Measurements from ENCODE around the gene CHD2. TPM values are rescaled to one million over a fixed set of nuclear protein-coding genes. Genes with fewer than 3 reads are reported as not detected.

Gene CHD2
- total and polyA plus RNA-seq, 4 donors: 39.4 to 547 (median 76.3) TPM

GRCh38 chr15:93018574-93018973 is 118.5 kb downstream of the CHD2 start:
- H3K27ac ChIP-seq (ENCODE audit: low read depth in 1 of 2, low read length in 1 of 2): no peak overlapping the region
- H3K9me3 ChIP-seq (ENCODE audit: control insufficient read depth in 4 of 4, insufficient read depth in 3 of 4, low read length in 3 of 4): no peaks in the 10 kb centered on the region
- no peak overlapping the region for H3K4me3 ChIP-seq
- TF ChIP-seq, protein P1, sequence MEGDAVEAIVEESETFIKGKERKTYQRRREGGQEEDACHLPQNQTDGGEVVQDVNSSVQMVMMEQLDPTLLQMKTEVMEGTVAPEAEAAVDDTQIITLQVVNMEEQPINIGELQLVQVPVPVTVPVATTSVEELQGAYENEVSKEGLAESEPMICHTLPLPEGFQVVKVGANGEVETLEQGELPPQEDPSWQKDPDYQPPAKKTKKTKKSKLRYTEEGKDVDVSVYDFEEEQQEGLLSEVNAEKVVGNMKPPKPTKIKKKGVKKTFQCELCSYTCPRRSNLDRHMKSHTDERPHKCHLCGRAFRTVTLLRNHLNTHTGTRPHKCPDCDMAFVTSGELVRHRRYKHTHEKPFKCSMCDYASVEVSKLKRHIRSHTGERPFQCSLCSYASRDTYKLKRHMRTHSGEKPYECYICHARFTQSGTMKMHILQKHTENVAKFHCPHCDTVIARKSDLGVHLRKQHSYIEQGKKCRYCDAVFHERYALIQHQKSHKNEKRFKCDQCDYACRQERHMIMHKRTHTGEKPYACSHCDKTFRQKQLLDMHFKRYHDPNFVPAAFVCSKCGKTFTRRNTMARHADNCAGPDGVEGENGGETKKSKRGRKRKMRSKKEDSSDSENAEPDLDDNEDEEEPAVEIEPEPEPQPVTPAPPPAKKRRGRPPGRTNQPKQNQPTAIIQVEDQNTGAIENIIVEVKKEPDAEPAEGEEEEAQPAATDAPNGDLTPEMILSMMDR (IDR thresholded peaks at IDR 0.05; ENCODE audit: control extremely low read depth, extremely low read depth): no peak
- ATAC-seq (ENCODE audit: insufficient read depth, low FRiP score) (no peak), DNase-seq (peak in 1 of 3 donors; percentile 10)
- H3K36me3 ChIP-seq (ENCODE audit: control insufficient read depth in 4 of 4, insufficient read depth in 4 of 4, low read length in 4 of 4): peaks cover 52 to 88% (median 65%) of the 10 kb centered on the region in 4 donors
- WGBS, 2 donors: 87 to 91% methylated on average over 4 of the region's 4 CpGs
- H3K27me3 ChIP-seq (ENCODE audit: control insufficient read depth in 3 of 3, insufficient read depth in 3 of 3, low read length in 2 of 3): no peaks in the 10 kb centered on the region
- no peaks in the 10 kb centered on the region for H3K4me1 ChIP-seq (ENCODE audit: control insufficient read depth in 5 of 5, insufficient read depth in 5 of 5, low read length in 5 of 5)
- no peak overlapping the region for H3K9ac ChIP-seq (ENCODE audit: insufficient read depth in 1 of 2, low read length in 2 of 2)

DNA sequence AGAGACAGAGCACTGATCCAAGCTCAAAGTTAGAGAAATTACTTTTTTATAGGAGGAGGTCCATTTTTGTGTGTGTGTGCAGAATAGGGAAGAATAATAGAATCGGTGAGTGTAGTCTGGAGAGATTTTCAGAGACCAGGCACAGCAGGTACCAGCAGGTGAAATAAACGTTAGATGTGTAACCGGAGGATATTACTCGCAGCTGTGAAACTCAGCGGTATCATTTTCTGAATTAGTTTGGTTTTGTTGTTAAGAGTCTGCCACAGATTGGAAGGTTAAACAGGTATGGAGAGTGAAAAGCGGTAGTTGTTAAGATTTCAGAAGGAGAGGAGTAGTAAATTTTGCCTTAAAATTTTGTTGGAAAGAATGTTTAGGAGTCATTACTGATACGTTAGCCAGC is 119.0 kb downstream of the CHD2 start:
- 93 to 96% methylated on average over 7 of the region's 7 CpGs for WGBS, 2 donors
- ATAC-seq (ENCODE audit: insufficient read depth, low FRiP score): no peak
- H3K4me3 ChIP-seq: no peak overlapping the region
- no peak for DNase-seq
- TF ChIP-seq, protein P1 (IDR thresholded peaks at IDR 0.05; ENCODE audit: control extremely low read depth, extremely low read depth): no peak
- H3K36me3 ChIP-seq (ENCODE audit: control insufficient read depth in 4 of 4, insufficient read depth in 4 of 4, low read length in 4 of 4): peaks cover 50 to 92% (median 64%) of the 10 kb centered on the region in 4 donors
- no peak overlapping the region for H3K9ac ChIP-seq (ENCODE audit: insufficient read depth in 1 of 2, low read length in 2 of 2)
- no peaks in the 10 kb centered on the region for H3K4me1 ChIP-seq (ENCODE audit: control insufficient read depth in 5 of 5, insufficient read depth in 5 of 5, low read length in 5 of 5)
- H3K27ac ChIP-seq (ENCODE audit: low read depth in 1 of 2, low read length in 1 of 2): no peak overlapping the region
- no peaks in the 10 kb centered on the region for H3K9me3 ChIP-seq (ENCODE audit: control insufficient read depth in 4 of 4, insufficient read depth in 3 of 4, low read length in 3 of 4)
- H3K27me3 ChIP-seq (ENCODE audit: control insufficient read depth in 3 of 3, insufficient read depth in 3 of 3, low read length in 2 of 3): no peaks in the 10 kb centered on the region

GRCh38 chr15:93019971-93020370 is 119.8 kb downstream of the CHD2 start:
- peaks cover 51 to 92% (median 65%) of the 10 kb centered on the region in 4 donors for H3K36me3 ChIP-seq (ENCODE audit: control insufficient read depth in 4 of 4, insufficient read depth in 4 of 4, low read length in 4 of 4)
- H3K9me3 ChIP-seq (ENCODE audit: control insufficient read depth in 4 of 4, insufficient read depth in 3 of 4, low read length in 3 of 4): no peaks in the 10 kb centered on the region
- H3K27ac ChIP-seq (ENCODE audit: low read depth in 1 of 2, low read length in 1 of 2): no peak overlapping the region
- no peak overlapping the region for H3K9ac ChIP-seq (ENCODE audit: insufficient read depth in 1 of 2, low read length in 2 of 2)
- no peak for DNase-seq
- no peaks in the 10 kb centered on the region for H3K27me3 ChIP-seq (ENCODE audit: control insufficient read depth in 3 of 3, insufficient read depth in 3 of 3, low read length in 2 of 3)
- WGBS, 2 donors: 96 to 97% methylated on average over 10 of the region's 10 CpGs
- TF ChIP-seq, protein P1 (IDR thresholded peaks at IDR 0.05; ENCODE audit: control extremely low read depth, extremely low read depth): no peak
- ATAC-seq (ENCODE audit: insufficient read depth, low FRiP score): no peak
- no peak overlapping the region for H3K4me3 ChIP-seq
- H3K4me1 ChIP-seq (ENCODE audit: control insufficient read depth in 5 of 5, insufficient read depth in 5 of 5, low read length in 5 of 5): no peaks in the 10 kb centered on the region
